PFSK-1 (cell line): Measurements from ENCODE around the gene ZFP36L1.

Experiments used
- POLR2AphosphoS5 ChIP-seq: IDR thresholded peaks from 2 replicates; pipeline ENCODE4 v1.6.1; 2012; ENCODE audit warnings: low read depth, mild to moderate bottlenecking, control low read depth, low read length, moderate library complexity
- TAF1 ChIP-seq: IDR thresholded peaks from 2 replicates; pipeline ENCODE4 v1.6.1; 2012; ENCODE audit warnings: low read length, control low read depth, borderline replicate concordance; ENCODE audit not compliant: insufficient read depth
- TF ChIP-seq, protein P1 (sequence below), 2 experiments: IDR thresholded peaks; 2 replicates each; pipeline versions ENCODE4 v1.6.1 to v1.8.0; 2011 to 2012; ENCODE audit warnings: low read depth in 2 of 2, low read length in 2 of 2, control low read depth in 1 of 2, inconsistent platforms in 1 of 2, mild to moderate bottlenecking in 1 of 2, moderate library complexity in 1 of 2; ENCODE audit not compliant: insufficient read depth in 1 of 2

- no peak for TF ChIP-seq POLR2AphosphoS5
- TF ChIP-seq, protein P1, sequence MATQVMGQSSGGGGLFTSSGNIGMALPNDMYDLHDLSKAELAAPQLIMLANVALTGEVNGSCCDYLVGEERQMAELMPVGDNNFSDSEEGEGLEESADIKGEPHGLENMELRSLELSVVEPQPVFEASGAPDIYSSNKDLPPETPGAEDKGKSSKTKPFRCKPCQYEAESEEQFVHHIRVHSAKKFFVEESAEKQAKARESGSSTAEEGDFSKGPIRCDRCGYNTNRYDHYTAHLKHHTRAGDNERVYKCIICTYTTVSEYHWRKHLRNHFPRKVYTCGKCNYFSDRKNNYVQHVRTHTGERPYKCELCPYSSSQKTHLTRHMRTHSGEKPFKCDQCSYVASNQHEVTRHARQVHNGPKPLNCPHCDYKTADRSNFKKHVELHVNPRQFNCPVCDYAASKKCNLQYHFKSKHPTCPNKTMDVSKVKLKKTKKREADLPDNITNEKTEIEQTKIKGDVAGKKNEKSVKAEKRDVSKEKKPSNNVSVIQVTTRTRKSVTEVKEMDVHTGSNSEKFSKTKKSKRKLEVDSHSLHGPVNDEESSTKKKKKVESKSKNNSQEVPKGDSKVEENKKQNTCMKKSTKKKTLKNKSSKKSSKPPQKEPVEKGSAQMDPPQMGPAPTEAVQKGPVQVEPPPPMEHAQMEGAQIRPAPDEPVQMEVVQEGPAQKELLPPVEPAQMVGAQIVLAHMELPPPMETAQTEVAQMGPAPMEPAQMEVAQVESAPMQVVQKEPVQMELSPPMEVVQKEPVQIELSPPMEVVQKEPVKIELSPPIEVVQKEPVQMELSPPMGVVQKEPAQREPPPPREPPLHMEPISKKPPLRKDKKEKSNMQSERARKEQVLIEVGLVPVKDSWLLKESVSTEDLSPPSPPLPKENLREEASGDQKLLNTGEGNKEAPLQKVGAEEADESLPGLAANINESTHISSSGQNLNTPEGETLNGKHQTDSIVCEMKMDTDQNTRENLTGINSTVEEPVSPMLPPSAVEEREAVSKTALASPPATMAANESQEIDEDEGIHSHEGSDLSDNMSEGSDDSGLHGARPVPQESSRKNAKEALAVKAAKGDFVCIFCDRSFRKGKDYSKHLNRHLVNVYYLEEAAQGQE (IDR thresholded peaks at IDR 0.05; ENCODE audit: insufficient read depth in 1 of 2, low read depth in 2 of 2, low read length in 2 of 2): no peak
- no peak for TF ChIP-seq TAF1
Observed at GRCh38 chr14:68767248-68767645, 25.6 kb downstream of the ZFP36L1 start.
